K562 (cell line): ENCODE data around the gene JAK3. TPM values are rescaled to one million over a fixed set of nuclear protein-coding genes. Genes with fewer than 3 reads are reported as not detected.

Experiments used
- EP400 ChIP-seq: fragments of 450-650 bp; IDR thresholded peaks from 2 replicates; pipeline ENCODE4 v1.6.1; 2017; ENCODE audit warnings: antibody characterized with exemption, mild to moderate bottlenecking, moderate library complexity
- ERF ChIP-seq: fragments of 450-650 bp; formaldehyde crosslinking; IDR thresholded peaks from 2 replicates; pipeline ENCODE4 v1.4.0; 2020; ENCODE audit warnings: mild to moderate bottlenecking, mixed read lengths
- ETV5 ChIP-seq: sonication (generic); formaldehyde crosslinking; IDR thresholded peaks from 2 replicates; pipeline ENCODE4 v1.4.0; 2020; ENCODE audit warnings: low read depth, mild to moderate bottlenecking, missing genetic modification reagents
- FOXM1 ChIP-seq, 2 experiments: fragments of 450-650 bp in 1 of 2; sonication (generic) in 1 of 2; formaldehyde crosslinking in 1 of 2; IDR thresholded peaks; 2 replicates each; pipeline versions ENCODE4 v1.6.1 to v1.9.0; 2017 to 2022; ENCODE audit warnings: low read depth in 2 of 2, mild to moderate bottlenecking in 2 of 2, missing genetic modification reagents in 1 of 2, moderate library complexity in 1 of 2
- GABPA ChIP-seq: fragments of 200-800 bp; sonication (Bioruptor generic); conservative IDR thresholded peaks from 2 replicates; pipeline ENCODE4 v1.6.1; 2016; ENCODE audit warnings: low read depth, missing genetic modification characterization, missing compliant biosample characterization
- HDAC1 ChIP-seq, 2 experiments: fragments of 450-650 bp; IDR thresholded peaks; 2 replicates each; pipeline ENCODE4 v1.6.1; 2016 to 2017; ENCODE audit warnings: inconsistent platforms in 1 of 2, mild to moderate bottlenecking in 1 of 2, moderate library complexity in 1 of 2
- JUN ChIP-seq, 2 experiments: sonication (generic) in 1 of 2; formaldehyde crosslinking in 1 of 2; IDR thresholded peaks; 2 replicates each; pipeline versions ENCODE4 v1.6.1 to v1.8.0; 2012 to 2022; ENCODE audit warnings: borderline replicate concordance in 2 of 2, mild to moderate bottlenecking in 2 of 2, improper control_type of control experiment in 1 of 2, low read depth in 1 of 2, low read length in 1 of 2, missing genetic modification reagents in 1 of 2
- LCOR ChIP-seq: sonication (generic); formaldehyde crosslinking; IDR thresholded peaks from 2 replicates; pipeline ENCODE4 v1.8.0; 2022; ENCODE audit warnings: mild to moderate bottlenecking, missing genetic modification reagents
- SIN3A ChIP-seq, 2 experiments: fragments of 150-350 bp in 1 of 2; IDR thresholded peaks; 2 replicates each; pipeline ENCODE4 v1.6.1; 2011 to 2016; ENCODE audit warnings: borderline replicate concordance in 2 of 2, low read depth in 2 of 2, low read length in 2 of 2, mild to moderate bottlenecking in 2 of 2, moderate library complexity in 2 of 2; ENCODE audit not compliant: control insufficient read depth in 1 of 2
- SMARCE1 ChIP-seq: fragments of 450-650 bp; IDR thresholded peaks from 2 replicates; pipeline ENCODE4 v1.7.1; 2016; ENCODE audit warnings: mild to moderate bottlenecking
- SRSF1 ChIP-seq: fragments of 200-400 bp; formaldehyde crosslinking; IDR thresholded peaks from 2 replicates; pipeline ENCODE4 v1.6.1; 2017; ENCODE audit warnings: mild to moderate bottlenecking, low read depth, low read length, moderate library complexity
- TCF3 ChIP-seq: sonication (generic); formaldehyde crosslinking; IDR thresholded peaks from 2 replicates; pipeline ENCODE4 v1.4.0; 2020; ENCODE audit warnings: mild to moderate bottlenecking, missing genetic modification reagents
- ZBTB17 ChIP-seq: fragments of 450-650 bp; formaldehyde crosslinking; IDR thresholded peaks from 2 replicates; pipeline ENCODE4 v1.4.0; 2020; ENCODE audit warnings: mild to moderate bottlenecking
- ZC3H4 ChIP-seq: sonication (generic); formaldehyde crosslinking; IDR thresholded peaks from 2 replicates; pipeline ENCODE4 v1.9.0; 2021; ENCODE audit warnings: missing genetic modification reagents, borderline replicate concordance
- ZFX ChIP-seq: sonication (generic); formaldehyde crosslinking; IDR thresholded peaks from 2 replicates; pipeline ENCODE4 v1.8.0; 2022; ENCODE audit warnings: mild to moderate bottlenecking, missing genetic modification reagents, moderate library complexity
- ZNF282 ChIP-seq: sonication (generic); formaldehyde crosslinking; IDR thresholded peaks from 2 replicates; pipeline ENCODE4 v1.8.1; 2023; ENCODE audit warnings: missing genetic modification reagents
- ZNF384 ChIP-seq: IDR thresholded peaks from 2 replicates; pipeline ENCODE4 v1.6.1; 2012; ENCODE audit warnings: low read depth, low read length, improper control_type of control experiment
- ZNF780A ChIP-seq: fragments of 250-450 bp; sonication (Bioruptor Pico); IDR thresholded peaks from 2 replicates; pipeline ENCODE4 v1.5.0; 2021; ENCODE audit warnings: mild to moderate bottlenecking
- polyA plus RNA-seq, 8 experiments: library from polyadenylated mRNA; depleted of rRNA in 4 of 8; stranded (reverse) in 5 of 8; unstranded in 3 of 8; fragments of >200 nt; fragmentation: Nextera tagmentation in 2 of 8; fragmentation: Illumina TruSeq in 1 of 8; extraction: Ambion mirVana in 2 of 8; extraction: Trizol in 1 of 8; gene quantifications; 2 replicates each; pipeline versions ENCODE4 v1.2.1 to v1.2.3, GENCODE V29; 2011 to 2014; ENCODE audit warnings: inconsistent platforms in 1 of 8, missing spikeins in 1 of 8
- total RNA-seq, 7 experiments: library from RNA; depleted of rRNA in 6 of 7; stranded (reverse); fragments of >200 nt in 6 of 7; fragmentation: Illumina TruSeq in 2 of 7; extraction: Trizol in 2 of 7; gene quantifications; 2 replicates each; pipeline versions ENCODE4 v1.2.1 to v1.2.3, GENCODE V29; 2011 to 2021; ENCODE audit warnings: low replicate concordance in 1 of 7
- TF ChIP-seq, protein P1 (sequence below): sonication (generic); formaldehyde crosslinking; IDR thresholded peaks from 2 replicates; pipeline ENCODE4 v1.8.0; 2022; ENCODE audit warnings: mild to moderate bottlenecking, missing genetic modification reagents, borderline replicate concordance
- TF ChIP-seq, protein P2 (sequence below): fragments of 450-650 bp; formaldehyde crosslinking; IDR thresholded peaks from 2 replicates; pipeline ENCODE4 v1.4.0; 2020; ENCODE audit warnings: mild to moderate bottlenecking, mixed read lengths
- TF ChIP-seq, protein P3 (sequence below): IDR thresholded peaks from 2 replicates; pipeline ENCODE4 v1.6.1; 2014; ENCODE audit warnings: antibody characterized with exemption

JAK3 gene
- total and polyA plus RNA-seq, 9 of the 15 experiments (the other 6 are each of a cell fraction or from before 2014, with no cell fraction given), result 0.01 to 0.18 (median 0.07) TPM; not detected in 1

DNA sequence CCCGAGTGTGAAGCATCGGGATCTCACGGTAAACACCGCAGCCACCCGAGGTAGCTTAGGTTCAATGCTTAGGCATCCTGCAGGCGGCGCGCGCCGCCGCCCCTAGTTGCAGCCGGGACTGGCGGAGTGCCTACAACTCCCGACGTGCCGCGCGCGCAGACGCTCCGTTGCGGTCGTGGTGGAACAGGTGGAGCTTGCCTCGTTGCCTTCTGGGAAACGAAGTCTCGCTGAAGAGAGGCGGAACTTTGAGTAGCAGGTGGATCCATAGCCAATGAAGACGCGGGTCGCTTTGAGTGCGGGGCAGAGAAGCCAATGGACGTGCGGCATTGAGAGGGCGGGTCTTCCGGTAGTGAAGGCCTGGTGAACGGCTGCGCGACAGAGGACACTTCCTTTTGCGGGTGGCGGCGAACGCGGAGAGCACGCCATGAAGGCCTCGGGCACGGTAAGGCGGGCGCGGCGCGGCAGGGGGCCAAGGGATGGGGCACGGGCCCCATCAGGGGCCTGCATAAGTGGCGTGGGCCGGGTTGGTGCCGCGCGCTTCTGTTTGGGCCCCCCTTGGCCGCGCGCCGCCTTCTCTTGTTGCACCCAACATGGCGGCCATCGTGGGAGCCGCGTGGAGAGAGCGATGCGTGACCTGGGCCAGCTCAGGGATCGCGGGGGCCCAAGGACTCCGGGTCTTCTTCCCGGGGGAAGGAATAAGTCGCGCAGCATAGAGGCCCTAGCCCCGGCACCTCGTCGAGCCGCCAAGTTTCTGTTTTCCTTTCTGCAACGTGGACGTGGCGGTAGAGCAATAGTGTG, 11.9 kb upstream of the JAK3 start, which contains the start of gene RPL18A (continued):
- TF ChIP-seq, protein P1, sequence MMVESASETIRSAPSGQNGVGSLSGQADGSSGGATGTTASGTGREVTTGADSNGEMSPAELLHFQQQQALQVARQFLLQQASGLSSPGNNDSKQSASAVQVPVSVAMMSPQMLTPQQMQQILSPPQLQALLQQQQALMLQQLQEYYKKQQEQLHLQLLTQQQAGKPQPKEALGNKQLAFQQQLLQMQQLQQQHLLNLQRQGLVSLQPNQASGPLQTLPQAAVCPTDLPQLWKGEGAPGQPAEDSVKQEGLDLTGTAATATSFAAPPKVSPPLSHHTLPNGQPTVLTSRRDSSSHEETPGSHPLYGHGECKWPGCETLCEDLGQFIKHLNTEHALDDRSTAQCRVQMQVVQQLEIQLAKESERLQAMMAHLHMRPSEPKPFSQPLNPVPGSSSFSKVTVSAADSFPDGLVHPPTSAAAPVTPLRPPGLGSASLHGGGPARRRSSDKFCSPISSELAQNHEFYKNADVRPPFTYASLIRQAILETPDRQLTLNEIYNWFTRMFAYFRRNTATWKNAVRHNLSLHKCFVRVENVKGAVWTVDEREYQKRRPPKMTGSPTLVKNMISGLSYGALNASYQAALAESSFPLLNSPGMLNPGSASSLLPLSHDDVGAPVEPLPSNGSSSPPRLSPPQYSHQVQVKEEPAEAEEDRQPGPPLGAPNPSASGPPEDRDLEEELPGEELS (CRISPR knock-in tag), result peak; percentile 42; the same call in 1 of the 2 replicates
- TF ChIP-seq ZFX (CRISPR knock-in tag) (peak; percentile 88), LCOR (CRISPR knock-in tag) (peak; percentile 80), HDAC1 (IDR thresholded peaks at IDR 0.05) (peak in 1 of 2 experiments; percentile 97; a peak in 2 of 4 replicates), ZNF282 (no peak), ETV5 (CRISPR knock-in tag) (peak; percentile 17; the same call in 1 of the 2 replicates), ZBTB17 (CRISPR knock-in tag) (no peak), ERF (CRISPR knock-in tag) (0 out of 2 replicates have a peak, but pooled peaks have one; percentile 30), TCF3 (peak; percentile 16; the same call in 1 of the 2 replicates), ZNF384 (peak; percentile 47; the same call in 1 of the 2 replicates), GABPA (tag) (peak; percentile 98), EP400 (peak; percentile 99), FOXM1 (IDR thresholded peaks at IDR 0.05; ENCODE audit: low read depth) (no peak), FOXM1 (CRISPR knock-in tag; IDR thresholded peaks at IDR 0.05; ENCODE audit: low read depth) (peak; percentile 61; the same call in 1 of the 2 replicates), ZC3H4 (no peak), SMARCE1 (no peak), JUN (IDR thresholded peaks at IDR 0.05; ENCODE audit: borderline replicate concordance, low read depth, low read length) (peak; percentile 40; the same call in 1 of the 2 replicates), JUN (CRISPR knock-in tag; IDR thresholded peaks at IDR 0.05; ENCODE audit: borderline replicate concordance) (no peak), SIN3A (IDR thresholded peaks at IDR 0.05; ENCODE audit: borderline replicate concordance in 2 of 2, control insufficient read depth in 1 of 2, low read depth in 2 of 2, low read length in 2 of 2) (peak in 1 of 2 experiments; percentile 65; a peak in 1 of 4 replicates), SRSF1 (0 out of 2 replicates have a peak, but pooled peaks have one; percentile 84), ZNF780A (CRISPR knock-in tag) (no peak)
- TF ChIP-seq, protein P2, sequence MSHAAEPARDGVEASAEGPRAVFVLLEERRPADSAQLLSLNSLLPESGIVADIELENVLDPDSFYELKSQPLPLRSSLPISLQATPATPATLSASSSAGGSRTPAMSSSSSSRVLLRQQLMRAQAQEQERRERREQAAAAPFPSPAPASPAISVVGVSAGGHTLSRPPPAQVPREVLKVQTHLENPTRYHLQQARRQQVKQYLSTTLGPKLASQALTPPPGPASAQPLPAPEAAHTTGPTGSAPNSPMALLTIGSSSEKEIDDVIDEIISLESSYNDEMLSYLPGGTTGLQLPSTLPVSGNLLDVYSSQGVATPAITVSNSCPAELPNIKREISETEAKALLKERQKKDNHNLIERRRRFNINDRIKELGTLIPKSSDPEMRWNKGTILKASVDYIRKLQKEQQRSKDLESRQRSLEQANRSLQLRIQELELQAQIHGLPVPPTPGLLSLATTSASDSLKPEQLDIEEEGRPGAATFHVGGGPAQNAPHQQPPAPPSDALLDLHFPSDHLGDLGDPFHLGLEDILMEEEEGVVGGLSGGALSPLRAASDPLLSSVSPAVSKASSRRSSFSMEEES (CRISPR knock-in tag), result no peak
- TF ChIP-seq, protein P3, sequence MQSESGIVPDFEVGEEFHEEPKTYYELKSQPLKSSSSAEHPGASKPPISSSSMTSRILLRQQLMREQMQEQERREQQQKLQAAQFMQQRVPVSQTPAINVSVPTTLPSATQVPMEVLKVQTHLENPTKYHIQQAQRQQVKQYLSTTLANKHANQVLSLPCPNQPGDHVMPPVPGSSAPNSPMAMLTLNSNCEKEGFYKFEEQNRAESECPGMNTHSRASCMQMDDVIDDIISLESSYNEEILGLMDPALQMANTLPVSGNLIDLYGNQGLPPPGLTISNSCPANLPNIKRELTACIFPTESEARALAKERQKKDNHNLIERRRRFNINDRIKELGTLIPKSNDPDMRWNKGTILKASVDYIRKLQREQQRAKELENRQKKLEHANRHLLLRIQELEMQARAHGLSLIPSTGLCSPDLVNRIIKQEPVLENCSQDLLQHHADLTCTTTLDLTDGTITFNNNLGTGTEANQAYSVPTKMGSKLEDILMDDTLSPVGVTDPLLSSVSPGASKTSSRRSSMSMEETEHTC, result peak; percentile 18; the same call in 1 of the 2 replicates
